Mesenchymal stem cell (in vitro differentiated cells and primary cell): ENCODE results near the gene TLE5.

Experiments used
- DNase-seq: peaks from one replicate; pipeline ENCODE4 v3.0.0-alpha.2; 2013
- H2AFZ ChIP-seq: one replicate; pipeline ENCODE4 v1.6.1; 2013; ENCODE audit warnings: low read depth, mild to moderate bottlenecking, control low read depth, inconsistent platforms, low read length, moderate library complexity
- H2AK5ac ChIP-seq: 2 replicates; pipeline ENCODE4 v1.6.1; 2013; ENCODE audit warnings: low read length, moderate library complexity, mild to moderate bottlenecking, inconsistent platforms; ENCODE audit not compliant: severe bottlenecking
- H2BK120ac ChIP-seq: one replicate; pipeline ENCODE4 v1.6.1; 2013; ENCODE audit warnings: low read depth, mild to moderate bottlenecking, inconsistent platforms, low read length, moderate library complexity
- H2BK12ac ChIP-seq, 2 experiments: one replicate each; pipeline ENCODE4 v1.6.1; 2013; ENCODE audit warnings: inconsistent platforms in 2 of 2, low read length in 2 of 2, mild to moderate bottlenecking in 2 of 2, moderate library complexity in 2 of 2, control low read depth in 1 of 2
- H2BK15ac ChIP-seq: one replicate; pipeline ENCODE4 v1.6.1; 2013; ENCODE audit warnings: mild to moderate bottlenecking, low read depth, inconsistent platforms; ENCODE audit not compliant: poor library complexity, severe bottlenecking
- H2BK5ac ChIP-seq: 2 replicates; pipeline ENCODE4 v1.6.1; 2013; ENCODE audit warnings: low read depth, mild to moderate bottlenecking, low read length, control low read depth, inconsistent platforms; ENCODE audit not compliant: poor library complexity, severe bottlenecking
- H3K14ac ChIP-seq, 2 experiments: one replicate each; pipeline ENCODE4 v1.6.1; 2013; ENCODE audit warnings: inconsistent platforms in 2 of 2, low read length in 2 of 2, control low read depth in 1 of 2, mild to moderate bottlenecking in 1 of 2, moderate library complexity in 1 of 2
- H3K18ac ChIP-seq, 2 experiments: one replicate each; pipeline ENCODE4 v1.6.1; 2013; ENCODE audit warnings: inconsistent platforms in 2 of 2, low read length in 2 of 2, control low read depth in 1 of 2, low read depth in 1 of 2, mild to moderate bottlenecking in 1 of 2
- H3K23ac ChIP-seq, 2 experiments: one replicate each; pipeline ENCODE4 v1.6.1; 2013; ENCODE audit warnings: inconsistent platforms in 2 of 2, low read length in 2 of 2, mild to moderate bottlenecking in 2 of 2, moderate library complexity in 2 of 2, control low read depth in 1 of 2
- H3K27ac ChIP-seq: 2 replicates; pipeline ENCODE4 v1.5.1; 2013; ENCODE audit warnings: mild to moderate bottlenecking, moderate library complexity, low read length, control low read depth, inconsistent platforms; ENCODE audit not compliant: poor library complexity, severe bottlenecking
- H3K27me3 ChIP-seq, 2 experiments: 2 replicates each; pipeline versions ENCODE4 v1.6.1 to v1.7.0; 2013; ENCODE audit warnings: low read length in 2 of 2, mild to moderate bottlenecking in 2 of 2, moderate library complexity in 2 of 2, control low read depth in 1 of 2, inconsistent platforms in 1 of 2; ENCODE audit not compliant: control insufficient read depth in 1 of 2, insufficient read depth in 1 of 2
- H3K36me3 ChIP-seq, 2 experiments: 2 replicates each; pipeline versions ENCODE4 v1.6.1 to v1.7.0; 2013; ENCODE audit warnings: low read length in 2 of 2, control low read depth in 1 of 2, inconsistent platforms in 1 of 2, low read depth in 1 of 2, mild to moderate bottlenecking in 1 of 2; ENCODE audit not compliant: insufficient read depth in 2 of 2, control insufficient read depth in 1 of 2
- H3K4ac ChIP-seq, 2 experiments: one replicate each; pipeline ENCODE4 v1.6.1; 2013; ENCODE audit warnings: inconsistent platforms in 2 of 2, low read length in 2 of 2, mild to moderate bottlenecking in 2 of 2, moderate library complexity in 2 of 2, control low read depth in 1 of 2, low read depth in 1 of 2
- H3K4me1 ChIP-seq: 2 replicates; pipeline ENCODE4 v1.6.1; 2013; ENCODE audit warnings: low read depth, low read length, control low read depth; ENCODE audit not compliant: control insufficient read depth, insufficient read depth
- H3K4me2 ChIP-seq: 2 replicates; pipeline ENCODE4 v1.6.1; 2013; ENCODE audit warnings: low read length, mild to moderate bottlenecking, inconsistent platforms; ENCODE audit not compliant: poor library complexity, severe bottlenecking
- H3K4me3 ChIP-seq, 2 experiments: 2 replicates each; pipeline versions ENCODE4 v1.5.1 to v1.7.0; 2013; ENCODE audit warnings: low read length in 2 of 2, mild to moderate bottlenecking in 2 of 2, control low read depth in 1 of 2, low read depth in 1 of 2; ENCODE audit not compliant: insufficient read depth in 1 of 2
- H3K79me1 ChIP-seq: replicated peaks from 2 replicates; pipeline ENCODE4 v1.6.1; 2013; ENCODE audit warnings: mild to moderate bottlenecking, control low read depth, low read length, inconsistent platforms; ENCODE audit not compliant: poor library complexity, severe bottlenecking
- H3K9ac ChIP-seq: 2 replicates; pipeline ENCODE4 v1.7.0; 2013; ENCODE audit warnings: mild to moderate bottlenecking, low read length, moderate library complexity
- H3K9me3 ChIP-seq: 2 replicates; pipeline ENCODE4 v1.7.0; 2013; ENCODE audit warnings: mild to moderate bottlenecking, low read length; ENCODE audit not compliant: control insufficient read depth
- H4K8ac ChIP-seq: one replicate; pipeline ENCODE4 v1.6.1; 2013; ENCODE audit warnings: inconsistent platforms, mild to moderate bottlenecking, low read length, moderate library complexity
- H4K91ac ChIP-seq: one replicate; pipeline ENCODE4 v1.6.1; 2013; ENCODE audit warnings: mild to moderate bottlenecking, low read length, inconsistent platforms
- WGBS: methylation state at CpG from one replicate; pipeline ENCODE4 v1.1.7; 2013; ENCODE audit warnings: mixed read lengths; 5-methylcytosine and 5-hydroxymethylcytosine counted together

The TLE5 gene

GRCh38 chr19:3073931-3074595 lies 11.8 kb upstream of the TLE5 start:
- Histone ChIP-seq H3K36me3 (no peaks in the 10 kb centered on the region), H2BK5ac (no peak overlapping the region), H2AK5ac (no peak overlapping the region), H3K27ac (no peak overlapping the region), H4K91ac (no peak overlapping the region), H3K9ac (no peak overlapping the region), H3K23ac (no peak overlapping the region), H3K4me2 (no peak overlapping the region), H2AFZ (no peak overlapping the region), H2BK120ac (no peak overlapping the region), H3K4ac (peak overlapping the region in 1 of 2 experiments; percentile 33), H3K27me3 (peaks cover 0 to 5% of the 10 kb centered on the region in 2 experiments), H2BK15ac (peak overlapping the region; percentile 63), H3K4me1 (peaks cover 10% of the 10 kb centered on the region), H3K4me3 (no peak overlapping the region), H4K8ac (no peak overlapping the region), H2BK12ac (no peak overlapping the region), H3K79me1 (no peaks in the 10 kb centered on the region), H3K9me3 (no peaks in the 10 kb centered on the region), H3K18ac (peak overlapping the region in 1 of 2 experiments; percentile 57), H3K14ac (peak overlapping the region in 1 of 2 experiments; percentile 80)
- DNase-seq: no peak
- 45% methylated on average over 8 of the region's 8 CpGs for WGBS

GRCh38 chr19:3073159-3073563 lies 10.9 kb upstream of the TLE5 start:
- Histone ChIP-seq H3K79me1 (no peaks in the 10 kb centered on the region), H3K4me1 (peaks cover 10% of the 10 kb centered on the region), H3K18ac (no peak overlapping the region), H3K4me3 (no peak overlapping the region), H2BK5ac (no peak overlapping the region), H3K9me3 (no peaks in the 10 kb centered on the region), H3K27me3 (peaks cover 0 to 5% of the 10 kb centered on the region in 2 experiments), H3K14ac (no peak overlapping the region), H2BK15ac (no peak overlapping the region), H2AK5ac (no peak overlapping the region), H3K4me2 (no peak overlapping the region), H3K27ac (no peak overlapping the region), H3K4ac (no peak overlapping the region), H2BK12ac (no peak overlapping the region), H2BK120ac (no peak overlapping the region), H3K23ac (no peak overlapping the region), H3K9ac (no peak overlapping the region), H4K8ac (no peak overlapping the region), H3K36me3 (no peaks in the 10 kb centered on the region), H2AFZ (no peak overlapping the region), H4K91ac (no peak overlapping the region)
- peak; percentile 91 for DNase-seq
- 53% methylated on average over 3 of the region's 3 CpGs for WGBS

- Histone ChIP-seq H3K4me3 (no peak overlapping the region), H3K4ac (peak overlapping the region in 1 of 2 experiments; percentile 30), H3K27me3 (peaks cover 0 to 5% of the 10 kb centered on the region in 2 experiments), H3K9me3 (no peaks in the 10 kb centered on the region), H2BK15ac (no peak overlapping the region), H4K91ac (no peak overlapping the region), H2AFZ (no peak overlapping the region), H2AK5ac (no peak overlapping the region), H2BK120ac (no peak overlapping the region), H4K8ac (peak overlapping the region; percentile 36), H3K18ac (no peak overlapping the region), H3K79me1 (no peaks in the 10 kb centered on the region), H3K14ac (no peak overlapping the region), H3K27ac (no peak overlapping the region), H3K23ac (no peak overlapping the region), H3K36me3 (no peaks in the 10 kb centered on the region), H2BK5ac (no peak overlapping the region), H3K4me1 (peaks cover 13% of the 10 kb centered on the region), H2BK12ac (no peak overlapping the region), H3K9ac (no peak overlapping the region), H3K4me2 (no peak overlapping the region)
- no peak for DNase-seq
- 57% methylated on average over 4 of the region's 4 CpGs for WGBS
Measured at GRCh38 chr19:3071768-3072167, 9.5 kb upstream of the TLE5 start.

- Histone ChIP-seq H3K23ac (no peak overlapping the region), H3K4me3 (no peak overlapping the region), H3K36me3 (no peaks in the 10 kb centered on the region), H3K4ac (no peak overlapping the region), H3K9me3 (no peaks in the 10 kb centered on the region), H2BK12ac (no peak overlapping the region), H2BK5ac (no peak overlapping the region), H3K4me2 (no peak overlapping the region), H4K91ac (no peak overlapping the region), H2AFZ (no peak overlapping the region), H3K4me1 (peaks cover 14% of the 10 kb centered on the region), H3K27me3 (no peaks in the 10 kb centered on the region), H2AK5ac (no peak overlapping the region), H3K14ac (no peak overlapping the region), H3K79me1 (no peaks in the 10 kb centered on the region), H4K8ac (no peak overlapping the region), H3K9ac (no peak overlapping the region), H2BK120ac (no peak overlapping the region), H2BK15ac (no peak overlapping the region), H3K27ac (no peak overlapping the region), H3K18ac (no peak overlapping the region)
- 60% methylated on average over 18 of the region's 21 CpGs for WGBS
- DNase-seq: no peak
Measured at GRCh38 chr19:3068071-3068470, 5.8 kb upstream of the TLE5 start.
